DOHH2 (cell line): ENCODE measurements around the gene GPR143.

Experiments used
- H3F3A ChIP-seq: fragments of 200-600 bp; sonication (generic), shearing (Covaris generic); 2 replicates; pipeline ENCODE4 v1.6.0; 2016; ENCODE audit warnings: antibody characterized with exemption, mild to moderate bottlenecking; ENCODE audit not compliant: control insufficient read depth, insufficient read depth
- H3K27ac ChIP-seq: fragments of 200-600 bp; sonication (generic); 2 replicates; pipeline ENCODE4 v1.5.1; 2014; ENCODE audit warnings: low read depth, mild to moderate bottlenecking, low read length, moderate library complexity
- H3K27me3 ChIP-seq: fragments of 200-600 bp; sonication (generic); 2 replicates; pipeline ENCODE4 v1.6.1; 2014; ENCODE audit warnings: mild to moderate bottlenecking, low read length, mixed read lengths; ENCODE audit not compliant: control insufficient read depth
- H3K36me3 ChIP-seq: fragments of 200-600 bp; sonication (generic); 2 replicates; pipeline ENCODE4 v1.6.1; 2014; ENCODE audit warnings: mild to moderate bottlenecking, low read length, moderate library complexity, mixed read lengths; ENCODE audit not compliant: control insufficient read depth
- H3K4me1 ChIP-seq: fragments of 200-600 bp; sonication (generic); 2 replicates; pipeline ENCODE4 v1.6.1; 2014; ENCODE audit warnings: mild to moderate bottlenecking, low read length, mixed read lengths; ENCODE audit not compliant: control insufficient read depth
- H3K4me2 ChIP-seq: fragments of 200-600 bp; sonication (generic); 2 replicates; pipeline ENCODE4 v1.6.0; 2014; ENCODE audit warnings: mild to moderate bottlenecking, low read length, moderate library complexity
- H3K4me3 ChIP-seq: fragments of 200-600 bp; sonication (generic); 2 replicates; pipeline ENCODE4 v1.5.1; 2014; ENCODE audit warnings: mild to moderate bottlenecking, low read length, mixed read lengths
- H3K79me2 ChIP-seq: fragments of 200-600 bp; sonication (generic); 2 replicates; pipeline ENCODE4 v1.6.1; 2014; ENCODE audit warnings: mild to moderate bottlenecking, low read length, mixed read lengths; ENCODE audit not compliant: control insufficient read depth
- H3K9me2 ChIP-seq: fragments of 200-600 bp; sonication (generic); replicated peaks from 2 replicates; pipeline ENCODE4 v1.6.1; 2014; ENCODE audit warnings: mild to moderate bottlenecking, low read length, mixed read lengths; ENCODE audit not compliant: control insufficient read depth
- H3K9me3 ChIP-seq: fragments of 200-600 bp; sonication (generic); 2 replicates; pipeline ENCODE4 v1.6.1; 2014; ENCODE audit warnings: antibody characterized with exemption, low read length, mixed read lengths; ENCODE audit not compliant: control insufficient read depth, insufficient read depth
- H4K20me1 ChIP-seq: fragments of 200-600 bp; sonication (generic); 2 replicates; pipeline ENCODE4 v1.6.0; 2014; ENCODE audit warnings: low read depth, mild to moderate bottlenecking, antibody characterized with exemption, low read length, moderate library complexity; ENCODE audit not compliant: control insufficient read depth, insufficient read depth
- EZH2phosphoT487 ChIP-seq: fragments of 200-600 bp; sonication (generic); IDR thresholded peaks from 2 replicates; pipeline ENCODE4 v1.6.1; 2017; ENCODE audit warnings: borderline replicate concordance, mild to moderate bottlenecking, antibody characterized with exemption, low read length, moderate library complexity, mixed read lengths
- TF ChIP-seq, protein P1 (sequence below): fragments of 200-600 bp; sonication (generic); IDR thresholded peaks from one replicate; pipeline ENCODE4 v1.5.1; 2014; ENCODE audit warnings: antibody characterized with exemption, mild to moderate bottlenecking, low read depth, low read length; ENCODE audit not compliant: poor library complexity, severe bottlenecking

The GPR143 gene

DNA sequence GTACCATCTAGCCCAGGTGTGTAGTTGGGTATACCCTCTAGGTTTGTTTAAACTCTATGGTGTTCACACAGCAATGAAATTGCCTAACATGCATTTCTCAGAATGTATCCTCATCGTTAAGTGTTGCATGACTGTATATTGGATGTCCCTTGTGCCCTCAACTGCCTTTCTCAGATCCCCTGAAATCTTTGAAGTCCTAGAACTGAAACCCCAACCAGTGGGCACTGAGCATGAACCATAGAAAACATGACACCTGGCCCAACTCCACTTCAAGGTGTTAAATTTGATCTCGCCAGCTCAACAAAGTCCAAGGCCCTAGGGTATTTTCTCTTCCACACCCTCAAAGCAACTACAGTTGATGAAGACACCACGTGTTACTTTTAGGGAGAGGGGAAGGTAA, 35.6 kb downstream of the GPR143 start:
- no peaks in the 10 kb centered on the region for H3K27me3 ChIP-seq
- TF ChIP-seq, protein P1, sequence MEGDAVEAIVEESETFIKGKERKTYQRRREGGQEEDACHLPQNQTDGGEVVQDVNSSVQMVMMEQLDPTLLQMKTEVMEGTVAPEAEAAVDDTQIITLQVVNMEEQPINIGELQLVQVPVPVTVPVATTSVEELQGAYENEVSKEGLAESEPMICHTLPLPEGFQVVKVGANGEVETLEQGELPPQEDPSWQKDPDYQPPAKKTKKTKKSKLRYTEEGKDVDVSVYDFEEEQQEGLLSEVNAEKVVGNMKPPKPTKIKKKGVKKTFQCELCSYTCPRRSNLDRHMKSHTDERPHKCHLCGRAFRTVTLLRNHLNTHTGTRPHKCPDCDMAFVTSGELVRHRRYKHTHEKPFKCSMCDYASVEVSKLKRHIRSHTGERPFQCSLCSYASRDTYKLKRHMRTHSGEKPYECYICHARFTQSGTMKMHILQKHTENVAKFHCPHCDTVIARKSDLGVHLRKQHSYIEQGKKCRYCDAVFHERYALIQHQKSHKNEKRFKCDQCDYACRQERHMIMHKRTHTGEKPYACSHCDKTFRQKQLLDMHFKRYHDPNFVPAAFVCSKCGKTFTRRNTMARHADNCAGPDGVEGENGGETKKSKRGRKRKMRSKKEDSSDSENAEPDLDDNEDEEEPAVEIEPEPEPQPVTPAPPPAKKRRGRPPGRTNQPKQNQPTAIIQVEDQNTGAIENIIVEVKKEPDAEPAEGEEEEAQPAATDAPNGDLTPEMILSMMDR: no peak
- no peak for TF ChIP-seq EZH2phosphoT487
- H3K4me1 ChIP-seq: 0 out of 2 replicates have a peak, but pooled peaks cover 3% of the 10 kb centered on the region
- no peak overlapping the region for H3K4me3 ChIP-seq
- no peaks in the 10 kb centered on the region for H3K9me2 ChIP-seq
- no peak overlapping the region for H3K4me2 ChIP-seq
- peaks cover 9% of the 10 kb centered on the region; the same call in 1 of the 2 replicates for H3K9me3 ChIP-seq
- no peaks in the 10 kb centered on the region for H3F3A ChIP-seq
- no peaks in the 10 kb centered on the region for H3K36me3 ChIP-seq
- H3K27ac ChIP-seq: no peak overlapping the region
- H3K79me2 ChIP-seq: no peaks in the 10 kb centered on the region
- H4K20me1 ChIP-seq: no peaks in the 10 kb centered on the region

DNA sequence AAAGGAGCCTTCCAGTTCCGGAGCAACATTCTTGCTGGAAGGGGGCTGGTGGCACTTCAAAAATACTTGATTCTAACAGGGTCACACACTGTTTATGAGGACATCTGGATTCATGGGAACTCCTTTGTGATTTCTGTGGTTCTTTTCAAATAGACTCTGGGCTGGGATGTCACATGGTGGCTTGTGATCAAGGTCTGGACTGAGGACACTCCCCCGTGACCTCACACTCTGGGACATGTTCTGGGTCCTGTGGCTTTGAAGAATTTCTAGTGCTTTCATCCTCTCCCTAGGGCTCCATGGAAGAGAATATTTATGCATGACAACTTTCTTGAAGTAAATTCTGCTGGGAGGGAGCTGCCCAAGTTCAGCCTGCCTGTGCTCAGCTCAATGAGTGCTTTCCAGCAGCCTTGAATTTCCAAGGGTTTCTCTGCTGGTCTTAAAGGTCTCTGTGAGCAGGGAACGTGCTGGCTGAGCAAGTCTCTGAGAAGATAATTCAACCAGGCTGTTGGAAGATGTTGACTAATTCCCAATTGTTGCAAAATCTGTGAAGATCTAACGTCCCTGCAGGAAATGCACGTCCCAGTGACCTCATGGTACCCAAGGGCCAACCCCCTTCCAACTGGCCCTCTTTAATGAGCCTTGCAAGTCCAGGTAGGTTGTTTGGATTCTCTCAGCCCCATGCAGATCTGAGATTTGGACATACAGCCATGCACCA, 36.3 kb downstream of the GPR143 start:
- Histone ChIP-seq H3K36me3 (no peaks in the 10 kb centered on the region), H3K9me3 (peaks cover 9% of the 10 kb centered on the region; the same call in 1 of the 2 replicates), H3F3A (no peaks in the 10 kb centered on the region), H4K20me1 (no peaks in the 10 kb centered on the region), H3K27ac (no peak overlapping the region), H3K4me3 (no peak overlapping the region), H3K4me2 (no peak overlapping the region), H3K4me1 (0 out of 2 replicates have a peak, but pooled peaks cover 3% of the 10 kb centered on the region), H3K79me2 (no peaks in the 10 kb centered on the region), H3K9me2 (no peaks in the 10 kb centered on the region), H3K27me3 (no peaks in the 10 kb centered on the region)
- TF ChIP-seq EZH2phosphoT487: no peak
- TF ChIP-seq, protein P1: no peak

DNA sequence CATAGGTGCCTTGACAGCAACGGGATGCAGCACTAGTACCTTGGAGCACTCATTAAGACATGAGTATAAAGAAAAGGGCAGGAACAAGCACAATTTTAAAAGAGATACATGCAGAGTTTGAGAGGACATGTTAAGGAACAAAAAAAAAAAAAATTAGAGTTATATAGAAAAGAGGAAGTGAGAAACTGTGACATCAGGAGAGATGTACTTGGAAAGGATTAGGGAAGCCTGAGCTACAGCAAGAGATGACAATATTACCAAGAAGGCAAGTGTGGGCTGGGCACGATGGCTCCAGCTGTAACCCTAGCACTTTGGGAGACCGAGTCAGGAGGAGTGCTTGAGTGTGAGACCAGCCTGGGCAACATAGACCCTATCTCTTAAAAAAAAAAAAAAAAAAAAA, 37.4 kb downstream of the GPR143 start:
- TF ChIP-seq EZH2phosphoT487: no peak
- TF ChIP-seq, protein P1: no peak
- no peak overlapping the region for H3K27ac ChIP-seq
- 0 out of 2 replicates have a peak, but pooled peaks cover 3% of the 10 kb centered on the region for H3K4me1 ChIP-seq
- no peaks in the 10 kb centered on the region for H3K27me3 ChIP-seq
- no peaks in the 10 kb centered on the region for H3K36me3 ChIP-seq
- no peak overlapping the region for H3K4me3 ChIP-seq
- H3K9me2 ChIP-seq: no peaks in the 10 kb centered on the region
- no peaks in the 10 kb centered on the region for H3K79me2 ChIP-seq
- H4K20me1 ChIP-seq: no peaks in the 10 kb centered on the region
- H3K4me2 ChIP-seq: no peak overlapping the region
- peaks cover 9% of the 10 kb centered on the region; the same call in 1 of the 2 replicates for H3K9me3 ChIP-seq
- H3F3A ChIP-seq: no peaks in the 10 kb centered on the region
